CD4-positive, alpha-beta T cell treated with Interleukin-17A for 4 hours (primary cell): ENCODE data around the gene CD63.

Source experiments
- DNase-seq: peaks from one replicate; pipeline ENCODE4 v3.0.0-alpha.2; 2020; ENCODE audit warnings: mixed read lengths

Gene CD63

GRCh38 chr12:55703901-55704761 is 24.7 kb downstream of the CD63 start:
- DNase-seq, result no peak

- no peak for DNase-seq
Observed at GRCh38 chr12:55703288-55703687, 25.5 kb downstream of the CD63 start.

- DNase-seq, result no peak
Observed at GRCh38 chr12:55702861-55703260, 25.9 kb downstream of the CD63 start.

- no peak for DNase-seq
Observed at GRCh38 chr12:55700255-55701018, 28.4 kb downstream of the CD63 start.

DNA sequence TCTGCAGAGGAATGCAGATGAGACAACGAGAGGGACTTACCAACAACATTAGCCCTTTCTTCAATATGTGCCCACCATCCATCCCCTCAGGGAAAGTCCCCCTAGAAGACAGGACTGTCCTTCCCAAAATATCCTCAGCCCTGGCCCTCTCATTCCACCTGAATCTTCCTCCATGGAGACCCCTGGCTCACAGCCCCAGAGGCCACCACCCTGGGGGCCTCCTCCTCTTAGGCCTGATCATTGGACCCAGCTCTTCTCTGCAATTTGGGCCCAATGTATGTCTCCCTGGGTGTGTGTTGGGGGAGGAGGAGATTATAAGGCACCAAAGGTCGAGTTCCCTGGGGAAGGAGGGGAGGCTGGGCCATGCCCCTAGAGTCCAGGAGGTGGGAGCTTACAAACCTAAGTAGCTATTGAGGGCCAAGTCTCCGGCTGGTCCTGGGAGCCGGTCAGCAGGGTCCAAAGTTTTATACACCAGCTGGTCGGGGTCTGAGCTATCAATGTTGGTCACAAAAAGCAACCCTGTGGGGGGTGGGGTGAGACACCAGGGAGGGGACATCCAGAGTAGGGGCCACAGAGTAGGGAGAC is 29.2 kb downstream of the CD63 start:
- no peak for DNase-seq

DNA sequence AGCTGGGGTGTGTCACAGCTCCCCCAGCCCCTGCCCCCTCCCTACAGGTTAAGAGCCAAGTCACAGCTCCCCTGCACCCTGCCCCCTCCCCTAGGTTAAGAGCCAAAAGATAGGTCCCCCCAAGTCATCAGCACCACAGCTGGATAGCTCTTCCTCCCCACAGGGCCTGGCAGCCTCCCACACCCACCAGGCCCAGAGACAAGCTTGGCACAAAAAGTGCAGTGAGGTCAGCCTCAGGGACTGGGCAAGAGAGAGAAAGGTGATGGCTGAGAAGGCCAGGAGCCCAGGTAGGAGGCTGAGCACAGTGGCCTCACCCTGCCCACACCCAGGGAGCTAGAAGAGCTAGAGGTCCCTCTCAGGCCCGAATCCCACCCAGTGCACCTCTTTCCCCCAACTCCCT is 29.8 kb downstream of the CD63 start:
- no peak for DNase-seq

- DNase-seq, result no peak
Observed at GRCh38 chr12:55698241-55698955, 30.4 kb downstream of the CD63 start.

GRCh38 chr12:55697686-55698085 is 31.1 kb downstream of the CD63 start:
- DNase-seq, result no peak

- no peak for DNase-seq
Observed at GRCh38 chr12:55696796-55697462, 31.9 kb downstream of the CD63 start.

DNA sequence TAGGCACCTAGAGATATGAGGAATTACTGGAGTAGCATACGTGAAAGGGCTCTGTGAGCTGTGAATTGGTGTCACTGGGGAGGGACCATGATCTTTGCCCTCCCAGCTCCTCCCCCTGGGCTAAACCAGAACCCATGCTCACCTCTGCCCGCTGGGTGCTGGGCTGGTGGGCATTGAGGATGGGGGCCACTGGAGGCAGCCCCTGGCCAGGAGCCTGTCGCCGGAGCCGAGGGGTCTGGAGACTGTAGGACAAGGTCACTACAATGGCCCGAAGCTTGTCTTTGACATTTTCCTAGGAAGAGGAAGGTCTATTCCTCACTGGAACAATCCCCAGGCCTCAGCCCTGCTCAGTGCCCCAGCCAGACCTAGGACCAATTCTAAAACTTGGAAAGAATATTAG is 32.7 kb downstream of the CD63 start:
- DNase-seq, result no peak

- no peak for DNase-seq
Observed at GRCh38 chr12:55695349-55695748, 33.5 kb downstream of the CD63 start.

- no peak for DNase-seq
Observed at GRCh38 chr12:55694651-55695050, 34.2 kb downstream of the CD63 start.

DNA sequence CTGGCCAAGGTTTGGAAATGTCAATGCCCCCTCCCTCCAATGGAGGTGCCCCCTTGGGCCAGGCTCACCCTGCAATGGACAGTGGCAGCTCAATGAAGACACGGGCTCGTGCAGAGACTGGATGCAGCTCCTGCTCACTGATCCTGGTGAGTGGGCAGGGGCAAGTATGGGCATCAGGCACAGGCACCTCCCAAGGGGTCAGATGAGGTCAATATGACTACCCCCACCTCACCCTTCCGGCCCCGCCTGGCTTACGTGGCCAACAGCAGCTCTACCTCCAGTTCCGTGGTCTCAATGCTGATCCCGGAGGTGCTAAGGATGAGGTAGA is 34.7 kb downstream of the CD63 start:
- DNase-seq, result no peak

DNA sequence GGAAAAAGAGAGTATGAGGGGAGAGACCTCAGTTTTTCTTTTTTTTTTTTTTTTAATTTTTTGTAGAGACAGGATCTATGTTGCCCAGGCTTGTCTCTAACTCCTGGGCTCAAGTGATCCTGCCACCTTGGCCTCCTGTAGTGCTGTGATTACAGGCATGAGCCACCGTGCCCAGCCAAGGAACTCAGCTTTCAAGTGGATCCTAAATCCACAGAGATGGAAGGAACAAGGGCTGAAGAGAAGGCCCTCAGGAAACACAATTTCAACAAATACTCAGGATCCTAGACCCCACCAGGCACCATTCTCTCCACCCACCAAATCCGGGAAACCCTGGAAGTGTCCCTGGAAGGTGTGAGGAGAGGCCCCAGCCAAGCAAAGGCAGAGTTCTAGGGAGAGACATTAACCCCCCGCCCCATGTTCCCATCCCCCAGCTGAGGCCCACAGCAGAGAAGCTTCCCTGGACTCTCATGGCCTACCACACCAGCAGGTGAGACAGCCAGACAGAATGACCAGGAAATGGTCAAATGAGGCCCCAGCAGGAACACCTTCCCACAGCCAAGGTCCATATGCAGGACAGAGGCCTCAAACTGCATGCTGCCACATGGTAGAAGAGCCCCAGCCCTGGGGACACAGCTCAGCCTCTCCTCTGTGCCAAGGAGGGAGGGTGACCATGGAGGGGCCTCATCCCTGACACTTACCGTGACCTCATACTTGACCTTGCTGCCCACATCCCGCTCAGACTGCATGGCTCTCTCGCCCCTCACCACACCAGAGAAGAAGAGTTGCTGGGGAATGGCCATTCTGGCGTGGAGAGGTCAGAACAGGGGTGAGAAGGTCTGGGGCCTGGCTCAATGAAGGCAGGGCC is 35.3 kb downstream of the CD63 start:
- no peak for DNase-seq

DNA sequence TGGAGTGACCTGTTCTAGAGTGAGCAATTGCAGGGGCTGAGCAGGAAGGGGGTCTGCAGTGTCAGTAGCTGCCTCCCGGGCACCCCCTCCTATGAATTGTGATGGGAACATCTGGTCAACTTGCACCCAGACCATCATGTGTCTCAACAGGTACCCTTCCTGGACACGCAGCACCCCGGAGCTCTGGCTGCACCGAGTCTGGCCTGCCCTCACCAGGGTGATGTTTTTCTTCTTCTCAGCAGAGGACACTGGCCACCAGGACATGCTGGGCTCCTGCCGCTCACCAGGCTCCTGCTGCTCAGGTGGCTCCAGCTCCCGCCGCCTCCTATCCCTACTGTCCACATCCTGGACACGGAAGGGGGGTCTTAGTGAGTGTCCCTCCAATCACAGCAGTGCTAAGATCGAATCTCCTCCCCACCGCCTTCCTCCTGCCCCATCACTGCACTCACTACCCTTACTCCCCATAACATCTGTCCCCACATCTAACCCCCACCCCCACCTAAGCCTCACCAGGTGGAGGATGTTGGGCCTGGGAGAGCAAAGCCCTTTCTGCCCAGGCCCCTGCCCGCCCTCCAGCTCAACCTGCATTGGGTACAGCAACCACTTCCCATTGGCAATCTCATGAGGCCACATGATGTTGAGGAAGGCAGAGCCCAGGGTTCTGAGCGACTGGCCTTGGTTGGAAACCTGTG is 36.0 kb downstream of the CD63 start:
- no peak for DNase-seq

DNA sequence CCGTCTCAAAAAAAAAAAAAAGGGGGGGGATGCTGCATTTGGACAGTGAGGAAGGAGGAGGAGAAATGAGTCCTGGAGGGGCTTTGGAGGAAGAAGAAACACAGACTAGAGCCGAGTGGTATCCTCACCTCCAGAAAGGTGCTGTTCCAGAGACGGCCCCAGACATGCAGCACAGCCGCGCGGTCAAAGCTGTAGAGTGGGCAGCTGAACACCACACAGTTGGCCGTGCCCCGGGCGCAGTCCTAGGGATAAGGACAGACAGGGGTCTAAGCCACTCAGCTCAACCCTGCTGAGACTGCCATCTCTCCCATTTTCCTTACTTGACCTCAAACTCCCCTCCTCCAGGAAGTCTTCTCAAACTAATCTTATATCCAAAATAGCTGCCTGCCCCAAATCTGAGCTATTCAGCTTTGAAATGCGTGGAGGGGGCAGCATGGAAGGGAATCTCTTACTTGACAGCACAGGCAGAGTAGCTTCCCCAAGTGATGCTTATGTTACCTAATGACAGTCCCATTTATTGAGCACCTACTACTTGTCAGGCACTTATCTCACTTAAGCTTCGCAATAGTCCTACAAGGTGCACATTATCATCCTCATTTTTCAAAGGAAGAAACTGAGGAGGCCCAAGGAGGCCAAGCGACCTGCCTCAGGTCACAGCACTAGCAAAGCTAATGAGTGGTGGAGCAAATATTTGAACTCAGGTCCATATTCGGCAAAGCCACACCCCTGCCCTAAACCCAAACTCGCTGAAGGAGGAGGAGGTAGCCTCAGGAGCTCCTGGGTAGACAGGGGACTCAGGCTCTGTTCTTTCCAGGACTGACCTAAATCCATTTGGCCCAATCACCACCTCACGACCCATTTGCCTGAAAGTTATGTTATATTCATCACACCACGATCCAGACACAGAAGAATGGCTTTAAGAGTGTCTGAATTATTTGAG is 39.8 kb downstream of the CD63 start:
- no peak for DNase-seq

GRCh38 chr12:55687746-55688145 is 41.1 kb downstream of the CD63 start:
- DNase-seq, result no peak

DNA sequence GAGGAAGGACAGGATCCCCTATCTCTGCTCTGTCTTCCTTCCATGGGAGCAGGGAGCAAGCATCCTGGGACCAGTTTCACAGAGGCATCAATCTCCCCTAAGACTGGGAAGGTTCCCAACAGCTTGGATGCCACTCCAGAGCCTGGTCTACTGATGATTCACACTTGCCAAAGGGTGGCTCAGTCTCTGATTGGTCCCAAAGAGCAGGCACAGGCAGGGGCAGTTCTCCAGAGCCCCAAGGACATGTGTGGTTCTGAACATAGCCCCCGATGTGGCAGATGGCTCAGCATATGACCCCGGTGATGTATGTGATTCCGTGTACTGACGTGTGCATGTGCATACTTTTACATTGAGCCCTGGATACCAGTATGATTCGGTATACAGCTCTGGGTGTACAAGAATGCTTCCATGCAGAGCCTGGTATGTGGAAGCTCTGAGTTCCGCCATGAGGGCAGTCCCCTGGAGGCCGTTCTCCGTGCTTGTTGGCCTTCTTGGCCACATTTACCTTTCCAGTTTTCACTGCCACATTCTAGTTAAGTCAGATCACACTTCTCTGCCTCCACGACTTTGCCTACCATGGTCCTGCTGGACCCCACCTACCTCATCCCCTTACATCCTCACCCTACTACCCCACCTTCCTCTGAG is 42.3 kb downstream of the CD63 start:
- no peak for DNase-seq

DNA sequence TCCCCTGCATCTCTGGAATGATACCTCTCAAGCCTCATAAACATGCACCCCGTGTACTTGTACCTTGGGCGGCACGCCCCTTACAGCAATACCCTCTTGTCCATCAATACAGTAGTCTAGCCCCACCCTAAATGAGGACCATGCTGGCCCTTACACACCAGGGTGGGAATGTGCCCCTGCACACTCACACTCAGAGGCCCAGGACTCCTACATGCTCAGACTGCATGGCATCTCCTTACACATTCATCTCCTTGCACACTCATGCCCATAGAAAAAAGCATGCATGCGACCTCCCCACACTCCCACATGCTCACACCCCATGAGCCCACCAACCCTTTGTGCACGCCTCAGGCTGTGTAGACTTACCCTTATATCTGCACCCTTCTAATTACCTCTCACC is 43.1 kb downstream of the CD63 start:
- DNase-seq, result no peak
